GM20000 (cell line): Measurements from ENCODE around the gene EPHB2.

Source experiments
- DNase-seq: peaks from one replicate; pipeline ENCODE4 v3.0.0; 2012; ENCODE audit warnings: low spot score
- CTCF ChIP-seq: IDR thresholded peaks from 2 replicates; pipeline ENCODE4 v1.5.1; 2012; ENCODE audit warnings: mild to moderate bottlenecking, control low read depth; ENCODE audit errors: extremely low read depth, missing control alignments

EPHB2 gene

DNA sequence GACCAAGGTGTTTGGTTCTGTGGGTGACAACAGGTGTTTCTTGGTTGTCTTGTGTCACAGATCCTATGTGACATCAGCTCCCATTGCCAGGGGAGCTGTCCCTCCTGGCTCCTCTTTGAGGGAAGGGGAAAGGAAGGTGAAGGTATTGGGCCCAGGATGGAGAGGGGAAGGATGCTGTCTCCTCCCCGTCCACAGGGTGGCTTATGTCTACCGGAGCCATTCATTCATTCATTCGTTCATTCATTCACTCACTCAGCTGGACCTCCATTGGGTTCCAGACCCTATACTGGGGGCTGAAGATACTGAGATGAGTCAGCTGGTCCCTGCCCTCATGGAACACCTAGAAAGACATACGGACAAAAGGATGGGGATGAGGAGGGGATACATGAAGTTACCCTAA is 38.9 kb downstream of the EPHB2 start:
- no peak for DNase-seq
- no peak for TF ChIP-seq CTCF

GRCh38 chr1:22749919-22750684 is 39.5 kb downstream of the EPHB2 start:
- TF ChIP-seq CTCF, result no peak
- DNase-seq, result no peak

DNA sequence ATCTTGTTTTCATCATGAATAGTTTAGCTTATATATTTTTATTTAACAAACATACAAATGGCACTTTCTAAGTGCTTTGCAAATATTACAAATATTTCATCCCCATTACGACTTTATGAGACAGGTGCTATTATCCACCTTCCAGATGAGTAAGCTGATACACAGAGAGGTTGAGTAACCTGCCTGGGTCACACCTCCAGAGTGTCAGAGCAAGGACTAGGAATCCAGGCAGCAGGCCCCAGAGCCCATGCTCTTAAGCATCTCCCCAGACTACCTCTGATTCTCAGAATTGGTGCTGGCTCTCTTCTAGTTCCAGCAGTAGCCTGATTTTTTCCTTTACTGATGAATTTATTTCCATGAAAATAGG is 40.0 kb downstream of the EPHB2 start:
- no peak for TF ChIP-seq CTCF
- no peak for DNase-seq

- DNase-seq, result no peak
- no peak for TF ChIP-seq CTCF
Measured at GRCh38 chr1:22751124-22751531, 40.5 kb downstream of the EPHB2 start.

DNA sequence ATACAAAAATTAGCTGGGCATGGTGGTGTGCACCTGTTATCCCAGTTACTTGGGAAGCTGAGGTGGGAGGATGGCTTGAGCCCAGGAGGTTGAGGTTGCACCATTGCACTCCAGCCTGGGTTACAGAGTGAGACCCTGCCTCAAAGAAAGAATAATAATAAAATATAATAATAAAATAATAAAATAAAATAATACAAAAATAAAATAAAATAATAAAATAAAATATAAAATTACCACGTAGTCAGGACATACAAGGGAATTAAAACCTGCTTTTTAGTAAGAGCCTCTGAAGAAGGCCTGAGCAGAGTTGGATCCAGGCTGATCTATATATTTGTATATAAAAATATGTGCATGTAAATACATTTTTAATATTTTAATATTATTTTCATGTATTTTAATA is 41.7 kb downstream of the EPHB2 start:
- TF ChIP-seq CTCF, result no peak
- DNase-seq, result no peak

DNA sequence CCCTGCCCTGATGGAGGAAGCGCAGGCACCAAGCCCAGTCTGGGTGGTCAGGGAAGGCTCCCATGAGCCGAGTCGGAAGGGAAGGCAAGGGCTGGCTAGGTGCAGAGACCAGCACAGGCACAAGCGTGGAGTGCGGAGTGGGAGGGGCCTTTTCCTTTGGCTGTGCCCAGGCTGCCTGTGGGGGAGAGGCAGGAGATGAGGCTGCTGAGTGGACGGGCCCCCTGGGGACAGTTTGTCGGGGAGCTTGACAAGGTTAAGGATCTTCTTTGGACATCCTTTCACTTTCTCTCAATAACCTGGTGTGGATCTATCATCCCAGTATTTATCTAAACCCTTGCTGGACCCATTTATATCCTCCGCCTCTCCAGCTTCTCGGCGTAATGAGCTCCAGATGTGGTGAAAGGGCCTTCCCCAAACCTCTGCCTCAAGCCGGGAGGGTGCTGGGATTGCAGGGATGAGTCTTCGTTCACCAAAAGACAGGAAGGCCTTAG is 42.9 kb downstream of the EPHB2 start:
- DNase-seq, result no peak
- TF ChIP-seq CTCF, result no peak

- DNase-seq, result peak; percentile 76
- TF ChIP-seq CTCF, result no peak
Measured at GRCh38 chr1:22754106-22754768, 43.6 kb downstream of the EPHB2 start.
